Activated CD8-positive, alpha-beta T cell treated with anti-CD3 and anti-CD28 coated beads for 36 hours (primary cell): Measurements from ENCODE around the gene NIPBL. TPM values are rescaled to one million over a fixed set of nuclear protein-coding genes. Genes with fewer than 3 reads are reported as not detected.

Source experiments
- ATAC-seq: fragments of 200-7000 bp; cut with Tn5 transposase; one replicate; pipeline ENCODE4 v1.10.0; 2021; ENCODE audit warnings: mild to moderate bottlenecking, moderate library complexity
- CTCF ChIA-PET: fragments of 350-600 bp; sonication (Branson Sonifier 250); formaldehyde crosslinking; loops from one replicate; lab custom pipeline; 2021; ENCODE audit warnings: antibody characterized with exemption; lab: Charles Lee
- POLR2A ChIA-PET: fragments of 350-600 bp; sonication (Branson Sonifier 250); formaldehyde crosslinking; loops from one replicate; lab custom pipeline; 2021; ENCODE audit warnings: antibody characterized with exemption; lab: Charles Lee
- DNase-seq: peaks from one replicate; pipeline ENCODE4 v3.0.0-alpha.2; 2020
- H3K27ac Mint-ChIP-seq: one replicate; pipeline ENCODE4 v1.8.0; 2021; ENCODE audit warnings: mild to moderate bottlenecking, mixed read lengths
- H3K27me3 Mint-ChIP-seq: one replicate; pipeline ENCODE4 v1.8.0; 2021; ENCODE audit warnings: mixed read lengths
- H3K36me3 Mint-ChIP-seq: one replicate; pipeline ENCODE4 v1.8.0; 2021; ENCODE audit warnings: low read depth, mixed read lengths
- H3K4me1 Mint-ChIP-seq: one replicate; pipeline ENCODE4 v1.8.0; 2021; ENCODE audit warnings: low read depth, mixed read lengths
- H3K4me3 Mint-ChIP-seq: one replicate; pipeline ENCODE4 v1.8.0; 2021; ENCODE audit warnings: mild to moderate bottlenecking, moderate library complexity, mixed read lengths
- H3K9me3 Mint-ChIP-seq: one replicate; pipeline ENCODE4 v1.8.0; 2021; ENCODE audit warnings: mixed read lengths
- CTCF ChIP-seq: fragments of 200-600 bp; IDR thresholded peaks from one replicate; pipeline ENCODE4 v1.8.0; 2022; ENCODE audit warnings: antibody characterized with exemption, mild to moderate bottlenecking
- intact Hi-C: fragments of 100-400 bp; cut with micrococcal nuclease; formaldehyde crosslinking; loops from one replicate; pipeline ENCODE4 v1.10.0; 2022
- total RNA-seq, 2 experiments: library from RNA; stranded (reverse); gene quantifications; one replicate each; pipeline ENCODE4 v1.2.3, GENCODE V29; 2021

NIPBL gene
- total RNA-seq, 2 experiments from 2014 or later = 39.6 to 40.2 TPM

DNA sequence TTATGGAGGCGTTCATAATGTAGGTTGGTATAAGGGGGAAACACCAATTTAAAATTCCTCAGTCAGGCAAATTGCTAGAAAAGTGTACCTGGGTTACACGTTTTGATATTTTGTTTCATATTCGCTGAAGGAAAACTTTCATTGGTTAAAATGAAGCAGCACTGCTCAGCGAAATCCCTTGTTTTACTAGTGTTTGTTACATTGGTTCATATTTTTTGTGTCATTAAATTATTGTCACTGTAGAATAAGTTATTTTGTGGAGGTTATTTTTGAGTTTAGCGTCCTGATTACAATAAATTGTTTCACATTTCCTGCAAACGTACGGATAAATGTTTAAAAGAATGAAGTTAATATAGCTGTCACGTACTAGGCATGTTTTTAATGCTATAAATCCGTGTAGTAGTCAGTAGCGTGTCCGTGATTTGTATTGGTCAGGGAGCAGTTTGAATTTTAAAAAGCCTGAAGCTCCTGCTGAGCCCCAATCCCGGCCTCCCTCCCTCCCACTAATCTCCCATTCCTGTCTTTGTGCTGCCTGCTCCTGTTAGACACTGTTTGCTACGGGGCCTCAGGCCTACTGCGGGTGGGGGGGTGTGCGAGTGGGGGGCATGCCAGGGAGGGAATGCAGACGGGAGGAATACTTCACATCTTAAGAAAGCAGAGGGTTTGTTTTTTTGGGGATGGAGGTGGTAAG is 2.0 kb downstream of the NIPBL start:
- H3K4me3 Mint-ChIP-seq = peak overlapping the region; percentile 90
- ChIA-PET POLR2A (no interaction called here), CTCF (interaction anchor here (5.0 kb wide), 1 partner anchor 67 kb away, joined by 30 read pairs; no protein-coding TSS in a partner anchor)
- H3K27ac Mint-ChIP-seq = peak overlapping the region; percentile 89
- peaks cover 27% of the 10 kb centered on the region for H3K4me1 Mint-ChIP-seq
- H3K36me3 Mint-ChIP-seq = peaks cover 14% of the 10 kb centered on the region
- intact Hi-C loops = no loop called here
- no peaks in the 10 kb centered on the region for H3K27me3 Mint-ChIP-seq
- no peak for TF ChIP-seq CTCF
- DNase-seq (no peak), ATAC-seq (no peak)
- no peaks in the 10 kb centered on the region for H3K9me3 Mint-ChIP-seq

- Mint-ChIP-seq H3K27me3 (no peaks in the 10 kb centered on the region), H3K4me3 (peak overlapping the region; percentile 90), H3K36me3 (peaks cover 13% of the 10 kb centered on the region), H3K9me3 (no peaks in the 10 kb centered on the region), H3K4me1 (peaks cover 33% of the 10 kb centered on the region), H3K27ac (no peak overlapping the region)
- CTCF ChIA-PET = no interaction called here
- TF ChIP-seq CTCF = no peak
- DNase-seq (no peak), ATAC-seq (no peak)
- intact Hi-C loops = no loop called here
- POLR2A ChIA-PET = no interaction called here
Observed at GRCh38 chr5:36879274-36880033, 2.9 kb downstream of the NIPBL start.

- intact Hi-C loops = no loop called here
- POLR2A ChIA-PET = interaction anchor here (0.6 kb wide), 1 partner anchor 42 kb away, joined by 3 read pairs; no protein-coding TSS in a partner anchor
- Mint-ChIP-seq H3K4me3 (no peak overlapping the region), H3K27ac (no peak overlapping the region), H3K9me3 (no peaks in the 10 kb centered on the region), H3K36me3 (peaks cover 10% of the 10 kb centered on the region), H3K27me3 (no peaks in the 10 kb centered on the region), H3K4me1 (peaks cover 40% of the 10 kb centered on the region)
- DNase-seq (no peak), ATAC-seq (no peak)
- no peak for TF ChIP-seq CTCF
- CTCF ChIA-PET = interaction anchor here (0.6 to 1.2 kb wide), 2 partner anchors 61 to 141 kb away, joined by 3 read pairs; no protein-coding TSS in a partner anchor
Observed at GRCh38 chr5:36880761-36881160, 4.2 kb downstream of the NIPBL start.

DNA sequence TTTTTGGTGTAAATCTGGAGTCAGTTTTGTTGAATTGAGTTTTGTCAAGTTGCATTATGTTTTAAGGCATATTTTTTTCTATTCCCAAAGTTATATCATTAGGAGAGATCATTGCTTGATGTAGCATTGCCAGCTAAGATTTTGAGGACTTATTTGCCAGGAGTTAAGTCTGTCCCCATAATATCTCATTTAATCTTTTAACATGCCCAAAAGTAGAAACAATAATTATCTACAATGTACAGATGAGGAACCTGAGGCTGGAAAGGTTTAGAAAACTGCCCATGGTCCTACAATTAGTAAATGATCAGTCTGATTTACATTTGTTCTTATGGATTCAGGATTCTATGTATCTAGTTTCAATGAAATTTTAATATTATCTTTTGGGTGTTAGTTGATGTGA is 4.7 kb downstream of the NIPBL start:
- Mint-ChIP-seq H3K27me3 (no peaks in the 10 kb centered on the region), H3K4me1 (peaks cover 45% of the 10 kb centered on the region), H3K27ac (no peak overlapping the region), H3K4me3 (no peak overlapping the region), H3K36me3 (peaks cover 14% of the 10 kb centered on the region), H3K9me3 (no peaks in the 10 kb centered on the region)
- ChIA-PET CTCF (interaction anchor here (1.2 kb wide), 1 partner anchor 141 kb away, joined by 3 read pairs; no protein-coding TSS in a partner anchor), POLR2A (interaction anchor here (0.6 kb wide), 1 partner anchor 42 kb away, joined by 3 read pairs; no protein-coding TSS in a partner anchor)
- no peak for TF ChIP-seq CTCF
- intact Hi-C loops = no loop called here
- DNase-seq (no peak), ATAC-seq (no peak)
